Esophagus muscularis mucosa (tissue), 4 donors: ENCODE data around the gene ENTPD6. TPM values are rescaled to one million over a fixed set of nuclear protein-coding genes. Genes with fewer than 3 reads are reported as not detected.

Experiments
- DNase-seq: peaks from one replicate; pipeline ENCODE4 v3.0.0-alpha.2; 2017; ENCODE audit errors: extremely low spot score
- H3K27ac ChIP-seq, 4 donors: fragments of 200-600 bp; sonication (generic); replicated peaks in 1 of 4; 1 replicate in 3 of 4; 2 replicates in 1 of 4; pipeline ENCODE4 v1.5.1; 2016 to 2019; ENCODE audit warnings: mild to moderate bottlenecking in 1 of 4
- H3K27me3 ChIP-seq, 4 donors: fragments of 200-600 bp; sonication (generic); one replicate each; pipeline versions ENCODE4 v1.5.1 to v1.6.0; 2016 to 2019
- H3K36me3 ChIP-seq, 4 donors: fragments of 200-600 bp; sonication (generic); one replicate each; pipeline ENCODE4 v1.5.1; 2016 to 2019
- H3K4me1 ChIP-seq, 4 donors: fragments of 200-600 bp; sonication (generic); one replicate each; pipeline ENCODE4 v1.5.1; 2016 to 2019
- H3K4me3 ChIP-seq, 4 donors: fragments of 200-600 bp; sonication (generic); 1 replicate in 2 of 4; 2 replicates in 2 of 4; pipeline ENCODE4 v1.5.1; 2016 to 2019; ENCODE audit warnings: mild to moderate bottlenecking in 4 of 4, moderate library complexity in 1 of 4
- H3K9me3 ChIP-seq, 4 donors: fragments of 200-600 bp; sonication (generic); 1 replicate in 3 of 4; 2 replicates in 1 of 4; pipeline ENCODE4 v1.5.1; 2016 to 2019
- CTCF ChIP-seq, 3 experiments: fragments of 200-600 bp in 2 of 3; fragments of 450-650 bp in 1 of 3; sonication (generic) in 2 of 3; IDR thresholded peaks; one replicate each; pipeline ENCODE4 v1.5.1; 2017 to 2019; ENCODE audit warnings: antibody characterized with exemption in 3 of 3, mild to moderate bottlenecking in 2 of 3, moderate library complexity in 1 of 3
- EP300 ChIP-seq: sonication (generic); formaldehyde crosslinking; IDR thresholded peaks from one replicate; pipeline ENCODE4 v1.6.1; 2017; ENCODE audit warnings: antibody characterized with exemption
- POLR2A ChIP-seq: fragments of 450-650 bp; IDR thresholded peaks from one replicate; pipeline ENCODE4 v1.6.1; 2017; ENCODE audit warnings: antibody characterized with exemption, moderate library complexity, mild to moderate bottlenecking, low read depth
- POLR2AphosphoS5 ChIP-seq, 2 donors: sonication (generic); formaldehyde crosslinking; IDR thresholded peaks; one replicate each; pipeline ENCODE4 v1.6.1; 2017; ENCODE audit warnings: antibody characterized with exemption in 2 of 2
- WGBS: methylation state at CpG from one replicate; pipeline ENCODE4 v1.1.5; 2018; 5-methylcytosine and 5-hydroxymethylcytosine counted together
- intact Hi-C: fragments of 100-400 bp; cut with DNase I; formaldehyde crosslinking; loops from one replicate; pipeline ENCODE4 v1.15.1; 2023
- total RNA-seq, 4 donors: library from RNA; depleted of rRNA; stranded (reverse); fragments of >200 nt; gene quantifications; one replicate each; pipeline versions ENCODE4 v1.1.0 to v1.2.1, GENCODE V29; 2016

ENTPD6 gene
- total RNA-seq, 4 donors from 2014 or later, result 39.0 to 44.1 (median 43.5) TPM

- WGBS, result 72% methylated on average over 2 of the region's 2 CpGs
- peaks cover 33 to 40% (median 36%) of the 10 kb centered on the region in 4 donors for H3K4me1 ChIP-seq
- no peak overlapping the region for H3K4me3 ChIP-seq
- TF ChIP-seq CTCF (IDR thresholded peaks at IDR 0.05), result no peak
- no peaks in the 10 kb centered on the region for H3K36me3 ChIP-seq
- intact Hi-C loops, result no loop called here
- peak; percentile 66 for DNase-seq
- H3K27me3 ChIP-seq, result no peaks in the 10 kb centered on the region
- no peak overlapping the region for H3K27ac ChIP-seq
- H3K9me3 ChIP-seq, result no peaks in the 10 kb centered on the region
These were observed 1.7 kb upstream of the ENTPD6 start for GRCh38 chr20:25193843-25194242.

GRCh38 chr20:25194333-25194972 is 1.1 kb upstream of the ENTPD6 start:
- peak overlapping the region in 2 of 4 donors; percentile 79 to 95 for H3K4me3 ChIP-seq
- peak overlapping the region; percentile 84 to 94 (median 89) for H3K27ac ChIP-seq
- intact Hi-C loops, result no loop called here
- H3K4me1 ChIP-seq, result peaks cover 35 to 46% (median 42%) of the 10 kb centered on the region in 4 donors
- WGBS, result 90% methylated on average over 5 of the region's 18 CpGs
- TF ChIP-seq CTCF (IDR thresholded peaks at IDR 0.05) (no peak), POLR2A (no peak), POLR2AphosphoS5 (IDR thresholded peaks at IDR 0.05) (no peak), EP300 (no peak)
- no peaks in the 10 kb centered on the region for H3K36me3 ChIP-seq
- H3K27me3 ChIP-seq, result no peaks in the 10 kb centered on the region
- peak; percentile 88 for DNase-seq
- H3K9me3 ChIP-seq, result no peaks in the 10 kb centered on the region

- 8% methylated on average over 16 of the region's 39 CpGs for WGBS
- no peaks in the 10 kb centered on the region for H3K36me3 ChIP-seq
- no peaks in the 10 kb centered on the region for H3K9me3 ChIP-seq
- peak overlapping the region; percentile 84 to 94 (median 89) for H3K27ac ChIP-seq
- H3K27me3 ChIP-seq, result no peaks in the 10 kb centered on the region
- H3K4me1 ChIP-seq, result peaks cover 44 to 55% (median 51%) of the 10 kb centered on the region in 4 donors
- H3K4me3 ChIP-seq, result peak overlapping the region; percentile 79 to 95 (median 94)
- TF ChIP-seq POLR2A (no peak), CTCF (IDR thresholded peaks at IDR 0.05) (no peak), EP300 (no peak), POLR2AphosphoS5 (IDR thresholded peaks at IDR 0.05) (no peak)
- DNase-seq, result peak; percentile 90
- intact Hi-C loops, result loop anchor here (5.0 kb wide), 3 partner anchors 51 to 204 kb away; partner anchors contain the start of genes ABHD12, APMAP and PYGB
These were observed 662 bp downstream of the ENTPD6 start for GRCh38 chr20:25195962-25196785.

GRCh38 chr20:25196786-25197120 is 1.2 kb downstream of the ENTPD6 start:
- TF ChIP-seq POLR2AphosphoS5 (IDR thresholded peaks at IDR 0.05) (no peak), CTCF (IDR thresholded peaks at IDR 0.05) (no peak), EP300 (no peak), POLR2A (no peak)
- Histone ChIP-seq H3K4me3 (peak overlapping the region; percentile 79 to 95 (median 94)), H3K27me3 (no peaks in the 10 kb centered on the region), H3K27ac (peak overlapping the region; percentile 84 to 94 (median 89)), H3K4me1 (peaks cover 41 to 57% (median 52%) of the 10 kb centered on the region in 4 donors), H3K36me3 (no peaks in the 10 kb centered on the region), H3K9me3 (no peaks in the 10 kb centered on the region)
- intact Hi-C loops, result loop anchor here (5.0 kb wide), 3 partner anchors 51 to 204 kb away; partner anchors contain the start of genes ABHD12, APMAP and PYGB
- WGBS, result 69% methylated on average over 8 of the region's 9 CpGs
- DNase-seq, result no peak
